Skeletal muscle satellite cell (primary cell): ENCODE results near the gene RTP1.
"Not testable (repeated sequence)": the region's sequence is repeated elsewhere in the genome, so short reads cannot be mapped to it uniquely, and the experiment has no call there.

ENCODE experiments used
- H3K27me3 ChIP-seq: 2 replicates; pipeline ENCODE4 v1.7.0; 2013; ENCODE audit warnings: low read length; ENCODE audit not compliant: control insufficient read depth, insufficient read depth
- H3K36me3 ChIP-seq: 2 replicates; pipeline ENCODE4 v1.7.0; 2013; ENCODE audit warnings: mild to moderate bottlenecking, control low read depth, low read length; ENCODE audit not compliant: insufficient read depth
- H3K4me1 ChIP-seq: 2 replicates; pipeline ENCODE4 v1.7.0; 2013; ENCODE audit warnings: low read length; ENCODE audit not compliant: control insufficient read depth, insufficient read depth
- H3K4me2 ChIP-seq: 2 replicates; pipeline ENCODE4 v1.7.0; 2013; ENCODE audit warnings: mild to moderate bottlenecking, low read length
- H3K4me3 ChIP-seq: 2 replicates; pipeline ENCODE4 v1.7.0; 2013; ENCODE audit warnings: low read length
- H3K9ac ChIP-seq: 2 replicates; pipeline ENCODE4 v1.7.0; 2013; ENCODE audit warnings: mild to moderate bottlenecking, low read depth, low read length, moderate library complexity
- H3K9me3 ChIP-seq: replicated peaks from 2 replicates; pipeline ENCODE4 v1.7.0; 2013; ENCODE audit warnings: mild to moderate bottlenecking, control low read depth, low read length

Gene RTP1

GRCh38 chr3:187199463-187200050 is 2.3 kb downstream of the RTP1 start:
- H3K4me3 ChIP-seq, H3K4me1 ChIP-seq, H3K9ac ChIP-seq, H3K4me2 ChIP-seq, H3K9me3 ChIP-seq, H3K36me3 ChIP-seq: not testable (repeated sequence)
- peaks cover 14% of the 10 kb centered on the region for H3K27me3 ChIP-seq

- Histone ChIP-seq H3K4me2 (no peak overlapping the region), H3K27me3 (peaks cover 11% of the 10 kb centered on the region), H3K4me3 (no peak overlapping the region), H3K36me3 (no peaks in the 10 kb centered on the region), H3K9ac (no peak overlapping the region), H3K4me1 (peaks cover 9% of the 10 kb centered on the region), H3K9me3 (no peaks in the 10 kb centered on the region)
Measured at GRCh38 chr3:187205683-187206082, 8.4 kb downstream of the RTP1 start.

DNA sequence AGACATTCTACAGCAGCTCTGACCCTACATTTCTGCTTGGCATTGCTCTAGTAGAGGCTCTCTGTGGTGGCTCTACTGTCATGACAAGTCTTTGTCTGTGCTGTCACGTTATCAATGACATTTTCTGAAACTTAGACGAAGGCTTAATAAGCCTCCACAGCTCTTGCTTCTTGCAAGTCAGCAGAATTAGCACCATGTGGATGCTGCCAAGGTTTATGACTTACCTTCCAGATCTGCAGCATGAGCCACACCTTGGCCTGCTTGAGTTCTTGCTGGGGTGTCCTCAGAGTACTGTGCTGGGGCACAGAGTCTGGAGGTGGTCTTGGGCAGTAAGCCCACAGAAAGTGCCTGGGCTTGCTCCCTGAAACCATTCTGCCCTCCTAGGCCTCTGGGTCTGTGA is 9.8 kb downstream of the RTP1 start:
- Histone ChIP-seq H3K27me3 (peaks cover 11% of the 10 kb centered on the region), H3K4me2 (no peak overlapping the region), H3K9ac (no peak overlapping the region), H3K4me1 (peaks cover 12% of the 10 kb centered on the region), H3K36me3 (no peaks in the 10 kb centered on the region), H3K4me3 (no peak overlapping the region), H3K9me3 (no peaks in the 10 kb centered on the region)

- peaks cover 11% of the 10 kb centered on the region for H3K27me3 ChIP-seq
- H3K4me2 ChIP-seq, result no peak overlapping the region
- H3K9me3 ChIP-seq, result no peaks in the 10 kb centered on the region
- no peak overlapping the region for H3K9ac ChIP-seq
- H3K36me3 ChIP-seq, result no peaks in the 10 kb centered on the region
- peaks cover 15% of the 10 kb centered on the region for H3K4me1 ChIP-seq
- H3K4me3 ChIP-seq, result no peak overlapping the region
Measured at GRCh38 chr3:187207624-187208023, 10.3 kb downstream of the RTP1 start.

- Histone ChIP-seq H3K9ac (no peak overlapping the region), H3K36me3 (no peaks in the 10 kb centered on the region), H3K9me3 (no peaks in the 10 kb centered on the region), H3K4me3 (no peak overlapping the region), H3K4me2 (no peak overlapping the region), H3K4me1 (peaks cover 15% of the 10 kb centered on the region), H3K27me3 (peaks cover 8% of the 10 kb centered on the region)
Measured at GRCh38 chr3:187208159-187208558, 10.9 kb downstream of the RTP1 start.

DNA sequence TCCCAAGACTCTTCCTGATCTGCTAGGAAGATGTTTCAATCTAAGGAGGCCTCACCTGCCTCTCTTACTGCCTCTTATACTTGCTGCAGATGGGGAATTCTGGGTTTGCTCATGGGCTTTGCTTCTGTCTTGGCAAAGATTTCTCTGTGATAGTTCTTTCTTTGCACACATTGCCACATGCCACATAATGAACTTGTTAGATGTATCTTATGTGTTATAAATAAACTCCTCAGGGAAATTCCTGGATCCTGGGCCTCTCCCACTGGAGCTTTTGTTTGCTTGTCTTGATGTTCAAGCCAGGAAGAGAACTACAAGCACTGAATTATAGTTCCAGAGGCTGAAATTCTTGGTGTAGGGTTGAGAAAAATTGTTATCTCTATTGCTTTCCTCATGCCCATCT is 12.2 kb downstream of the RTP1 start:
- no peaks in the 10 kb centered on the region for H3K36me3 ChIP-seq
- no peak overlapping the region for H3K9ac ChIP-seq
- H3K4me2 ChIP-seq, result no peak overlapping the region
- H3K4me3 ChIP-seq, result no peak overlapping the region
- no peaks in the 10 kb centered on the region for H3K9me3 ChIP-seq
- peaks cover 15% of the 10 kb centered on the region for H3K4me1 ChIP-seq
- H3K27me3 ChIP-seq, result no peaks in the 10 kb centered on the region

- Histone ChIP-seq H3K9ac (no peak overlapping the region), H3K4me1 (peaks cover 15% of the 10 kb centered on the region), H3K36me3 (no peaks in the 10 kb centered on the region), H3K9me3 (no peaks in the 10 kb centered on the region), H3K27me3 (no peaks in the 10 kb centered on the region), H3K4me2 (no peak overlapping the region), H3K4me3 (no peak overlapping the region)
Measured at GRCh38 chr3:187210091-187210490, 12.8 kb downstream of the RTP1 start.

- H3K27me3 ChIP-seq, result peaks cover 3% of the 10 kb centered on the region
- no peaks in the 10 kb centered on the region for H3K36me3 ChIP-seq
- no peak overlapping the region for H3K4me3 ChIP-seq
- H3K9me3 ChIP-seq, result no peaks in the 10 kb centered on the region
- H3K9ac ChIP-seq, result no peak overlapping the region
- no peak overlapping the region for H3K4me2 ChIP-seq
- peaks cover 15% of the 10 kb centered on the region for H3K4me1 ChIP-seq
Measured at GRCh38 chr3:187210545-187211327, 13.4 kb downstream of the RTP1 start.

- Histone ChIP-seq H3K4me3 (no peak overlapping the region), H3K4me2 (no peak overlapping the region), H3K36me3 (no peaks in the 10 kb centered on the region), H3K27me3 (peaks cover 9% of the 10 kb centered on the region), H3K9me3 (no peaks in the 10 kb centered on the region), H3K4me1 (peaks cover 15% of the 10 kb centered on the region), H3K9ac (no peak overlapping the region)
Measured at GRCh38 chr3:187211532-187212195, 14.4 kb downstream of the RTP1 start.

DNA sequence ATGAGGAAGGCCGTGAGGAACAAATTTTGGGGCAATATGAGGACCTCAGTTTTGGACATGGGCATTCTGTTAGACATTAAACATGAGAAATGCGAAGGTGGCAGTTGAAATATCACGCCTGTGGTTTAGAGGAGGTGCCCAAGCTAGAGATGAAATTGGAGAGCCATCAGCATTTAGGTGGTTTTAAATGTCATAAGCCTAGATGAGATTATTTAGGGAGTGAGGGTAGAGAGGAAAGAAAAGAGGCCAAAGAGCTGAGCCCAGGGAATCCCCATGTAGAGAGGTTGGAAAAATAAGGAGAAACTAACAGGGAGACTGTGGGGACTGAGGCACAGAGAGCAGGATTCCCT is 14.9 kb downstream of the RTP1 start:
- Histone ChIP-seq H3K4me3 (no peak overlapping the region), H3K36me3 (no peaks in the 10 kb centered on the region), H3K4me1 (peaks cover 15% of the 10 kb centered on the region), H3K9me3 (no peaks in the 10 kb centered on the region), H3K9ac (no peak overlapping the region), H3K27me3 (peaks cover 9% of the 10 kb centered on the region), H3K4me2 (no peak overlapping the region)

DNA sequence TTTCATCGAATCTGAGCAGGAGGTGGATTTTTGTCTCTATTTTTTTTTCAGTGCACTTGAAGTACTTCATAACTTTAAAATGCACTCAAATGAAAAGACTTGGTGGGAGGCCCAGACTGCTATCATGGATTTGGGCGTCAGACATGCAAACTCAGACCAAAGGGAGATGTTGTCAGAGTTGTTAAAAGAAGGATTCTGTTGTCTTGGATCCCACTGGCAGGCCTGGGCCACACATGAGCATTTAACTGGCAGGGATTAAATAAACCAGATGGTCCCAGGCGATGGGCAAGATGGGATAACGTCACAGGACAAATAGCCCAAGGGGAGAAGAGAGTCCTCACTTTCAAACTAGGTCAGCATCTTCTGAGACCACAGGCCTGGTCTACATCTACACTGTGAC is 15.4 kb downstream of the RTP1 start:
- no peaks in the 10 kb centered on the region for H3K9me3 ChIP-seq
- H3K9ac ChIP-seq, result no peak overlapping the region
- no peak overlapping the region for H3K4me2 ChIP-seq
- H3K4me3 ChIP-seq, result no peak overlapping the region
- H3K4me1 ChIP-seq, result peaks cover 14% of the 10 kb centered on the region
- no peaks in the 10 kb centered on the region for H3K36me3 ChIP-seq
- peaks cover 12% of the 10 kb centered on the region for H3K27me3 ChIP-seq

GRCh38 chr3:187213616-187214015 is 16.3 kb downstream of the RTP1 start:
- Histone ChIP-seq H3K9ac (no peak overlapping the region), H3K4me1 (peaks cover 6% of the 10 kb centered on the region), H3K36me3 (no peaks in the 10 kb centered on the region), H3K4me2 (no peak overlapping the region), H3K27me3 (peaks cover 19% of the 10 kb centered on the region), H3K9me3 (no peaks in the 10 kb centered on the region), H3K4me3 (no peak overlapping the region)
